NCI-H1092 treated with DMSO at 0.1 percent for 48 hours (cell line): ENCODE results near the gene MLF2.
"Not testable (repeated sequence)": the region's sequence is repeated elsewhere in the genome, so short reads cannot be mapped to it uniquely, and the experiment has no call there.

Source experiments
- DNase-seq: peaks from one replicate; lab custom pipeline; 2025; lab: John Stamatoyannopoulos, UW

Gene MLF2

GRCh38 chr12:6765048-6765633, 12.2 kb upstream of the MLF2 start:
- DNase-seq: peak; percentile 75

- DNase-seq: peak; percentile 100
Observed at GRCh38 chr12:6764011-6764828, 11.3 kb upstream of the MLF2 start.

GRCh38 chr12:6763380-6763779, 10.4 kb upstream of the MLF2 start:
- no peak for DNase-seq

GRCh38 chr12:6759741-6760140, 6.8 kb upstream of the MLF2 start:
- DNase-seq: no peak

GRCh38 chr12:6758506-6759095, 5.7 kb upstream of the MLF2 start:
- no peak for DNase-seq

- DNase-seq: no peak
Observed at GRCh38 chr12:6757028-6757690, 4.2 kb upstream of the MLF2 start.

GRCh38 chr12:6754411-6754810, 1.5 kb upstream of the MLF2 start:
- DNase-seq: no peak

- DNase-seq: no peak
Observed at GRCh38 chr12:6753772-6754356, 923 bp upstream of the MLF2 start.

- DNase-seq: peak; percentile 51
Observed at GRCh38 chr12:6752167-6752920, 597 bp downstream of the MLF2 start.

GRCh38 chr12:6751767-6752166, 1.2 kb downstream of the MLF2 start:
- no peak for DNase-seq

GRCh38 chr12:6750506-6750905, 2.4 kb downstream of the MLF2 start:
- DNase-seq: no peak

GRCh38 chr12:6748761-6749160, 4.2 kb downstream of the MLF2 start:
- no peak for DNase-seq

GRCh38 chr12:6747216-6747615, 5.7 kb downstream of the MLF2 start:
- no peak for DNase-seq

GRCh38 chr12:6745741-6746525, 7.0 kb downstream of the MLF2 start:
- no peak for DNase-seq

GRCh38 chr12:6743300-6743699, 9.6 kb downstream of the MLF2 start:
- not testable (repeated sequence) for DNase-seq

GRCh38 chr12:6742834-6743233, 10.1 kb downstream of the MLF2 start:
- DNase-seq: no peak

- DNase-seq: not testable (repeated sequence)
Observed at GRCh38 chr12:6742080-6742479, 10.9 kb downstream of the MLF2 start.

- no peak for DNase-seq
Observed at GRCh38 chr12:6736754-6737153, 16.2 kb downstream of the MLF2 start.

GRCh38 chr12:6735448-6736191, 17.3 kb downstream of the MLF2 start:
- peak; percentile 25 for DNase-seq
